ENCODE data around the gene TP73.

DNA sequence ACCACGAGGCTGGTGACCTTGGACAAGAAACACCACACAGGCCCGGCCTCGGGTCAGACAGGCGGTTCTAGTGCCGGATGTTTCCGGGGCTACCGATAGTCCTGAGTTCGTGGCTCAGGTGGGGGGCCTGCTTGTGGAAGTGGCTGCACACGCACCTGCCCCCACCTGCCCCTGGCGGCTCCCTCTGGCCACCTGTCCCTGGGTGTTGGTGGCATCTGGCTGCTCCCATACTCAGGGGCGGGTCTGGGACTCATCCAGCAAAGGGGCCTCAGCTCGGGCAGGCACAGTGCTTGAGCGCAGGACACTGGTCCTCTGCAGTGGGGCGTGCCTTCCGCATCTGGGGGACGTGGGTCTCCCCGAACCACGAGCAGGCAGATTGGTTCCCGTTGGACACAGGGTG, 33.6 kb downstream of the TP73 start:
- TF ChIP-seq CTCF (IDR thresholded peaks at IDR 0.05) (no peak), POLR2A (IDR thresholded peaks at IDR 0.05) (no peak)
